ENCODE results near the gene FOXJ2. TPM values are rescaled to one million over a fixed set of nuclear protein-coding genes. Genes with fewer than 3 reads are reported as not detected.

The FOXJ2 gene
- total and polyA plus RNA-seq, 10 of the 15 experiments (the other 5 are each of a cell fraction or from before 2014, with no cell fraction given): 1.4 to 9.3 (median 4.8) TPM

- Histone ChIP-seq H3K27ac (ENCODE audit: control insufficient read depth, insufficient read depth) (no peak within 1 kb of the TSS), H2AFZ (ENCODE audit: control insufficient read depth, low read depth, low read length) (no peak within 1 kb of the TSS), H3K9ac (ENCODE audit: control insufficient read depth, insufficient read depth, low read length) (no peak within 1 kb of the TSS), H3K4me1 (ENCODE audit: control insufficient read depth, insufficient read depth, low read length) (peaks cover 5% of the 10 kb centered on the region; the same call in 1 of the 2 replicates), H3K27me3 (replicated peaks in 1 of 2; ENCODE audit: control insufficient read depth in 2 of 2, insufficient read depth in 2 of 2, low read length in 1 of 2) (no peaks in the 10 kb centered on the region), H3K4me3 (no peak within 1 kb of the TSS), H3K36me3 (ENCODE audit: control insufficient read depth in 2 of 2, insufficient read depth in 2 of 2, low read length in 1 of 2) (no peaks in the 10 kb centered on the region), H3K9me3 (replicated peaks; ENCODE audit: control insufficient read depth, insufficient read depth, low read length) (no peaks in the 10 kb centered on the region), H3K79me2 (ENCODE audit: control insufficient read depth, insufficient read depth, low read length) (no peaks in the 10 kb centered on the region), H4K20me1 (ENCODE audit: control insufficient read depth, insufficient read depth) (no peaks in the 10 kb centered on the region), H3K4me2 (ENCODE audit: control insufficient read depth, insufficient read depth) (peak within 1 kb of the TSS; percentile 56)
- DNase-seq (ENCODE audit: low read depth, low spot score) (no peak), ATAC-seq (peak; percentile 94), FAIRE-seq (peak; percentile 71)
- in situ Hi-C loops (cut with MboI): no loop called here
- intact Hi-C loops (cut with micrococcal nuclease; ENCODE audit: unreplicated experiment): no loop called here
- TF ChIP-seq ETV6 (conservative IDR thresholded peaks at IDR 0.05 in 1 of 2, IDR thresholded peaks at IDR 0.05 in 1 of 2; ENCODE audit: borderline replicate concordance in 1 of 2, low read depth in 1 of 2) (peak in 1 of 2 experiments; percentile 63; a peak in 1 of 4 replicates), RUNX3 (IDR thresholded peaks at IDR 0.05; ENCODE audit: low read length) (peak; percentile 67), NR2C1 (IDR thresholded peaks at IDR 0.05) (no peak), NFIC (IDR thresholded peaks at IDR 0.05; ENCODE audit: low read depth, low read length) (0 out of 2 replicates have a peak, but pooled peaks have one; percentile 23), CREB1 (IDR thresholded peaks at IDR 0.05; ENCODE audit: low read depth) (0 out of 2 replicates have a peak, but pooled peaks have one; percentile 20), IKZF1 (conservative IDR thresholded peaks at IDR 0.05) (peak; percentile 42), REST (IDR thresholded peaks at IDR 0.05; ENCODE audit: low read depth, low read length) (no peak), RELB (IDR thresholded peaks at IDR 0.05; ENCODE audit: low read depth) (0 out of 2 replicates have a peak, but pooled peaks have one; percentile 26), IKZF2 (IDR thresholded peaks at IDR 0.05) (peak; percentile 70 to 76), NFYB (IDR thresholded peaks at IDR 0.05; ENCODE audit: insufficient read depth, low read depth, low read length) (0 out of 2 replicates have a peak, but pooled peaks have one; percentile 7), EED (IDR thresholded peaks at IDR 0.05; ENCODE audit: low read depth) (peak; percentile 55), JUNB (IDR thresholded peaks at IDR 0.05) (peak; percentile 67), RBBP5 (conservative IDR thresholded peaks at IDR 0.05) (no peak), ESRRA (IDR thresholded peaks at IDR 0.05; ENCODE audit: low read length) (no peak), CBX3 (IDR thresholded peaks at IDR 0.05; ENCODE audit: borderline replicate concordance, low read depth) (no peak)
- ChIA-PET POLR2A (interaction anchor here (1.1 kb wide), 1 partner anchor 11 kb away, joined by 4 read pairs; no protein-coding TSS in a partner anchor), SMC1A (ENCODE audit: uncharacterized antibody, unreplicated experiment) (interaction anchor here (1.1 kb wide), 1 partner anchor 17 kb away, joined by 5 read pairs; the partner anchor contains the start of gene NECAP1), RAD21 (ENCODE audit: unreplicated experiment) (interaction anchor here (1.0 kb wide), 1 partner anchor 17 kb away, joined by 4 read pairs; the partner anchor contains the start of gene NECAP1), CTCF (interaction anchor here (0.7 to 2.1 kb wide), 2 partner anchors 13 to 21 kb away, joined by 3 to 5 read pairs; no protein-coding TSS in a partner anchor)
- WGBS (ENCODE audit: insufficient coverage, insufficient replicate concordance, low lambda C conversion rate, missing lambda C conversion rate): 0% methylated on average over 2 of the region's 2 CpGs
- BruUV-seq (replicated peaks): no TSS peak
Observed at GRCh38 chr12:8065991-8066594, 33.6 kb downstream of the FOXJ2 start, which contains the start of gene C3AR1. TSS of gene C3AR1 (minus strand) at chr12:8066359. CDS start at chr12:8060185, 6,174 bp downstream.
